Uterus (tissue), 4 donors: ENCODE measurements around the gene MT3. TPM values are rescaled to one million over a fixed set of nuclear protein-coding genes. Genes with fewer than 3 reads are reported as not detected.

Experiments
- DNase-seq, 2 donors: peaks; one replicate each; pipeline ENCODE4 v3.0.0-alpha.2; 2019 to 2020
- H3K27ac ChIP-seq, 2 donors: fragments of 200-600 bp; sonication (generic); 1 replicate in 1 of 2; 2 replicates in 1 of 2; pipeline ENCODE4 v1.5.1; 2016 to 2018
- H3K27me3 ChIP-seq, 2 donors: fragments of 200-600 bp; sonication (generic); one replicate each; pipeline ENCODE4 v1.5.1; 2018 to 2019; ENCODE audit warnings: control low read depth in 1 of 2
- H3K36me3 ChIP-seq, 2 donors: fragments of 200-600 bp; sonication (generic); one replicate each; pipeline ENCODE4 v1.5.1; 2019; ENCODE audit warnings: control low read depth in 1 of 2
- H3K4me1 ChIP-seq, 2 donors: fragments of 200-600 bp; sonication (generic); one replicate each; pipeline ENCODE4 v1.5.1; 2018 to 2019; ENCODE audit warnings: control low read depth in 1 of 2
- H3K4me3 ChIP-seq, 2 donors: fragments of 200-600 bp; sonication (generic); 1 replicate in 1 of 2; 2 replicates in 1 of 2; pipeline ENCODE4 v1.5.1; 2018 to 2019; ENCODE audit warnings: mild to moderate bottlenecking in 1 of 2
- H3K9me3 ChIP-seq, 2 donors: fragments of 200-600 bp; sonication (generic); one replicate each; pipeline ENCODE4 v1.5.1; 2019; ENCODE audit warnings: control low read depth in 1 of 2
- CTCF ChIP-seq, 4 experiments: fragments of 200-600 bp in 2 of 4; fragments of 450-650 bp in 2 of 4; sonication (generic) in 2 of 4; IDR thresholded peaks; one replicate each; pipeline ENCODE4 v1.5.1; 2016 to 2019; ENCODE audit warnings: antibody characterized with exemption in 4 of 4, mild to moderate bottlenecking in 2 of 4, moderate library complexity in 1 of 4
- POLR2A ChIP-seq, 2 donors: fragments of 450-650 bp; IDR thresholded peaks; one replicate each; pipeline ENCODE4 v1.6.1; 2016; ENCODE audit warnings: antibody characterized with exemption in 2 of 2, mild to moderate bottlenecking in 1 of 2, moderate library complexity in 1 of 2
- intact Hi-C: fragments of 100-400 bp; cut with DNase I; formaldehyde crosslinking; loops from one replicate; pipeline ENCODE4 v1.15.1; 2023; ENCODE audit warnings: low total_unique reads
- total RNA-seq, 4 donors: library from RNA; depleted of rRNA in 3 of 4; stranded (reverse); fragments of >200 nt in 3 of 4; gene quantifications; one replicate each; pipeline versions ENCODE4 v1.1.0 to v1.2.4, GENCODE V29; 2014 to 2023
- donor health status: DM: yes; HTN: yes; CAD: no.

MT3 gene
- total RNA-seq, 4 donors from 2014 or later = not detected

GRCh38 chr16:56614549-56614991 lies 25.2 kb downstream of the MT3 start:
- Histone ChIP-seq H3K4me1 (peaks cover 6 to 7% of the 10 kb centered on the region in 2 donors), H3K27me3 (no peaks in the 10 kb centered on the region), H3K9me3 (no peaks in the 10 kb centered on the region), H3K4me3 (no peak overlapping the region), H3K27ac (no peak overlapping the region), H3K36me3 (no peaks in the 10 kb centered on the region)
- no peak for DNase-seq
- intact Hi-C loops = no loop called here
- TF ChIP-seq CTCF (IDR thresholded peaks at IDR 0.05) (no peak), POLR2A (IDR thresholded peaks at IDR 0.05) (no peak)

GRCh38 chr16:56615353-56615752 lies 26.0 kb downstream of the MT3 start:
- Histone ChIP-seq H3K36me3 (no peaks in the 10 kb centered on the region), H3K27ac (no peak overlapping the region), H3K4me1 (peaks cover 3 to 6% of the 10 kb centered on the region in 2 donors), H3K9me3 (no peaks in the 10 kb centered on the region), H3K27me3 (no peaks in the 10 kb centered on the region), H3K4me3 (no peak overlapping the region)
- DNase-seq = no peak
- TF ChIP-seq CTCF (IDR thresholded peaks at IDR 0.05) (no peak), POLR2A (IDR thresholded peaks at IDR 0.05) (no peak)
- intact Hi-C loops = no loop called here

- H3K27ac ChIP-seq = no peak overlapping the region
- H3K4me1 ChIP-seq = peaks cover 0 to 6% of the 10 kb centered on the region in 2 donors
- no peak for DNase-seq
- H3K27me3 ChIP-seq = no peaks in the 10 kb centered on the region
- no peaks in the 10 kb centered on the region for H3K9me3 ChIP-seq
- H3K4me3 ChIP-seq = peak overlapping the region; percentile 4 to 31
- no peak for TF ChIP-seq CTCF (IDR thresholded peaks at IDR 0.05)
- TF ChIP-seq POLR2A (IDR thresholded peaks at IDR 0.05) = no peak
- intact Hi-C loops = no loop called here
- no peaks in the 10 kb centered on the region for H3K36me3 ChIP-seq
These were observed 27.4 kb downstream of the MT3 start for GRCh38 chr16:56616608-56617211.

- Histone ChIP-seq H3K4me1 (peaks cover 0 to 6% of the 10 kb centered on the region in 2 donors), H3K36me3 (no peaks in the 10 kb centered on the region), H3K27ac (peak overlapping the region in 1 of 2 donors; percentile 3), H3K4me3 (peak overlapping the region; percentile 4 to 31), H3K9me3 (no peaks in the 10 kb centered on the region), H3K27me3 (no peaks in the 10 kb centered on the region)
- intact Hi-C loops = no loop called here
- DNase-seq = peak; percentile 65 to 75
- TF ChIP-seq POLR2A (IDR thresholded peaks at IDR 0.05) = no peak
- TF ChIP-seq CTCF (IDR thresholded peaks at IDR 0.05) = peak in 1 of 4 experiments; percentile 17
These were observed 28.1 kb downstream of the MT3 start for GRCh38 chr16:56617212-56618085.

- H3K27me3 ChIP-seq = no peaks in the 10 kb centered on the region
- H3K4me1 ChIP-seq = peaks cover 0 to 6% of the 10 kb centered on the region in 2 donors
- H3K27ac ChIP-seq = no peak overlapping the region
- H3K36me3 ChIP-seq = no peaks in the 10 kb centered on the region
- intact Hi-C loops = no loop called here
- H3K4me3 ChIP-seq = no peak overlapping the region
- H3K9me3 ChIP-seq = no peaks in the 10 kb centered on the region
- no peak for DNase-seq
- TF ChIP-seq POLR2A (IDR thresholded peaks at IDR 0.05) (no peak), CTCF (IDR thresholded peaks at IDR 0.05) (no peak)
These were observed 28.8 kb downstream of the MT3 start for GRCh38 chr16:56618138-56618537.
